Suprapubic skin (tissue), 4 donors: ENCODE measurements around the gene STIM1. TPM values are rescaled to one million over a fixed set of nuclear protein-coding genes. Genes with fewer than 3 reads are reported as not detected.

Experiments used
- DNase-seq, 2 donors: peaks; one replicate each; pipeline ENCODE4 v3.0.0-alpha.2; 2019; ENCODE audit warnings: low spot score in 2 of 2
- H3K27ac ChIP-seq: fragments of 200-600 bp; sonication (generic); one replicate; pipeline ENCODE4 v1.5.1; 2019
- H3K27me3 ChIP-seq: fragments of 200-600 bp; sonication (generic); one replicate; pipeline ENCODE4 v1.5.1; 2019
- H3K36me3 ChIP-seq: fragments of 200-600 bp; sonication (generic); one replicate; pipeline ENCODE4 v1.5.1; 2019
- H3K4me1 ChIP-seq: fragments of 200-600 bp; sonication (generic); one replicate; pipeline ENCODE4 v1.5.1; 2019
- H3K4me3 ChIP-seq: fragments of 200-600 bp; sonication (generic); one replicate; pipeline ENCODE4 v1.5.1; 2019; ENCODE audit warnings: mild to moderate bottlenecking
- H3K9me3 ChIP-seq: fragments of 200-600 bp; sonication (generic); one replicate; pipeline ENCODE4 v1.5.1; 2019
- CTCF ChIP-seq, 2 donors: fragments of 200-600 bp in 1 of 2; fragments of 450-650 bp in 1 of 2; sonication (generic) in 1 of 2; IDR thresholded peaks; one replicate each; pipeline ENCODE4 v1.5.1; 2016 to 2019; ENCODE audit warnings: antibody characterized with exemption in 2 of 2, mild to moderate bottlenecking in 1 of 2, moderate library complexity in 1 of 2
- EP300 ChIP-seq: sonication (generic); formaldehyde crosslinking; IDR thresholded peaks from one replicate; pipeline ENCODE4 v1.6.1; 2017; ENCODE audit warnings: antibody characterized with exemption
- POLR2A ChIP-seq, 2 donors: fragments of 450-650 bp; IDR thresholded peaks; one replicate each; pipeline ENCODE4 v1.6.1; 2017; ENCODE audit warnings: antibody characterized with exemption in 2 of 2, mild to moderate bottlenecking in 2 of 2, moderate library complexity in 2 of 2
- POLR2AphosphoS5 ChIP-seq, 3 donors: sonication (generic); formaldehyde crosslinking; IDR thresholded peaks; one replicate each; pipeline ENCODE4 v1.6.1; 2017; ENCODE audit warnings: antibody characterized with exemption in 3 of 3
- WGBS: methylation state at CpG from one replicate; pipeline ENCODE4 v1.1.5; 2018; 5-methylcytosine and 5-hydroxymethylcytosine counted together
- total RNA-seq, 4 donors: library from RNA; depleted of rRNA; stranded (reverse); fragments of >200 nt; gene quantifications; one replicate each; pipeline ENCODE4 v1.1.0, GENCODE V29; 2016

Gene STIM1
- total RNA-seq, 4 donors from 2014 or later, result 58.4 to 70.2 (median 60.9) TPM

DNA sequence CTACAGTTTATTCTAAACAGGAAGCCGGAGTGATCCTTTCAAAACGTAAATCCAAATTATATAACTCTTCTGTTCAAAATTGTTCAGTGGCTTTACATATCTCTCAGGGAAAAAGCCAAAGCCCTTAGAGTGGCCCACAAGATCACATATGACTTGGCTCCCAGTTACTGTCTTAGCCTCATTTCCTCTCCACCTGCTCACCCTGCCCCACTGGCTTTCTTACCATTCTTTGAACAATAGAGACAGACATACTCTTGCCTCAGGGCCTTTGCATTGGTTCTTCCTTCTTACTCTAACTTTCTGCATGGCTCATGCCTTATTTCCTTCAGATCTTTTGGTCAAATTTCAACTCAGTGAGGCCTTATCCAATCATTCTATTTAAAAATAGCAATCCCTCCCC, 52.1 kb downstream of the STIM1 start:
- H3K27ac ChIP-seq, result no peak overlapping the region
- WGBS, result 56% methylated on average over 2 of the region's 2 CpGs
- no peak for DNase-seq
- H3K36me3 ChIP-seq, result no peaks in the 10 kb centered on the region
- TF ChIP-seq CTCF (IDR thresholded peaks at IDR 0.05) (no peak), POLR2AphosphoS5 (IDR thresholded peaks at IDR 0.05) (no peak), EP300 (no peak), POLR2A (IDR thresholded peaks at IDR 0.05) (no peak)
- H3K9me3 ChIP-seq, result no peaks in the 10 kb centered on the region
- no peaks in the 10 kb centered on the region for H3K27me3 ChIP-seq
- H3K4me1 ChIP-seq, result peaks cover 54% of the 10 kb centered on the region
- H3K4me3 ChIP-seq, result no peak overlapping the region

DNA sequence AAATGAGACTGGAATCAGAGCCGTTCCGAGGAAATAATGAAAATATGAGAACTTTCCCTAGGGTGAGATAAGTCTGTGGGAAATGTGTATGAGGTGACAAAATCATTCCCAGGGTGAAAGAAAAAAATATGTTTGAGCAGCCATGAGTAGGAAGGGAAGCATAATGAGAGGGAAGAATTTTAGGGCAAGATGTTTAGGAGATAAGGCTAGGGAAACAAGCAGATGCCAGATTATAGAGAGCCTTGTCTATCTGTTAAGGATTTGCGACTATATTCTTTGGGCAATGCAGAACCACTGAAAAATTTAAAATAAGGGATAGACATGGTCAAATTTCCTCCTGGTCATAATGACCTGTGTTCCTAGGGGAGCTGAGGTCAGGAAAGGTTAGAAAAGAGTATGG, 54.4 kb downstream of the STIM1 start:
- H3K4me1 ChIP-seq, result peaks cover 37% of the 10 kb centered on the region
- H3K27ac ChIP-seq, result no peak overlapping the region
- no peak overlapping the region for H3K4me3 ChIP-seq
- no peaks in the 10 kb centered on the region for H3K27me3 ChIP-seq
- no peak for DNase-seq
- no peaks in the 10 kb centered on the region for H3K9me3 ChIP-seq
- no peaks in the 10 kb centered on the region for H3K36me3 ChIP-seq
- TF ChIP-seq POLR2AphosphoS5 (IDR thresholded peaks at IDR 0.05) (no peak), CTCF (IDR thresholded peaks at IDR 0.05) (no peak), POLR2A (IDR thresholded peaks at IDR 0.05) (no peak), EP300 (no peak)
- 42% methylated on average over 3 of the region's 3 CpGs for WGBS

GRCh38 chr11:3911908-3912505, 56.5 kb downstream of the STIM1 start:
- H3K9me3 ChIP-seq, result no peaks in the 10 kb centered on the region
- WGBS, result 100% methylated on average over 3 of the region's 3 CpGs
- H3K4me1 ChIP-seq, result peaks cover 32% of the 10 kb centered on the region
- H3K4me3 ChIP-seq, result no peak overlapping the region
- TF ChIP-seq POLR2AphosphoS5 (IDR thresholded peaks at IDR 0.05) (no peak), CTCF (IDR thresholded peaks at IDR 0.05) (no peak), POLR2A (IDR thresholded peaks at IDR 0.05) (no peak), EP300 (no peak)
- H3K27ac ChIP-seq, result no peak overlapping the region
- DNase-seq, result no peak
- no peaks in the 10 kb centered on the region for H3K36me3 ChIP-seq
- H3K27me3 ChIP-seq, result no peaks in the 10 kb centered on the region

DNA sequence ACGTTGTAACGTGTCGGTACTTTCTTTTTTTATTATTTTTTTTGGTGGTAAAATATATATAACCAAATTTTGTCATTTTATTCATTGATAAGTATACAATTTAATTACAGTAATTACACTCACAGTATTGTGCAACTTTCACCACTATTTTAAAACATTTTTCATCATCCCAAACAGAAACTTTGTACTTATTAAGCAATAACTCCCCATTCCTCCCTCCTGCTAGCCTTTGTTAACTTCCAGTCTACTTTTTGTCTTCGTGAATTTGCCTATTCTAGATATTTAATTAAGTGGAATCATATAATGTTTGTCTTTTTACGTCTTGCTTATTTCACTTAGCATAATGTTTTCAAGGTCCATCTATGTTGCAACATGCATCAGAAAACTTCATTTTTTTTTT, 58.5 kb downstream of the STIM1 start:
- H3K9me3 ChIP-seq, result no peaks in the 10 kb centered on the region
- no peak for DNase-seq
- H3K27ac ChIP-seq, result no peak overlapping the region
- no peaks in the 10 kb centered on the region for H3K36me3 ChIP-seq
- WGBS, result 80% methylated on average over 5 of the region's 5 CpGs
- H3K4me3 ChIP-seq, result no peak overlapping the region
- H3K4me1 ChIP-seq, result peaks cover 35% of the 10 kb centered on the region
- TF ChIP-seq EP300 (no peak), CTCF (IDR thresholded peaks at IDR 0.05) (no peak), POLR2A (IDR thresholded peaks at IDR 0.05) (no peak), POLR2AphosphoS5 (IDR thresholded peaks at IDR 0.05) (no peak)
- H3K27me3 ChIP-seq, result no peaks in the 10 kb centered on the region

GRCh38 chr11:3914805-3915204, 59.3 kb downstream of the STIM1 start:
- no peaks in the 10 kb centered on the region for H3K36me3 ChIP-seq
- no peak for DNase-seq
- WGBS, result 21% methylated on average over 1 of the region's 1 CpG
- no peak overlapping the region for H3K4me3 ChIP-seq
- no peaks in the 10 kb centered on the region for H3K27me3 ChIP-seq
- H3K4me1 ChIP-seq, result peaks cover 39% of the 10 kb centered on the region
- H3K9me3 ChIP-seq, result no peaks in the 10 kb centered on the region
- TF ChIP-seq CTCF (IDR thresholded peaks at IDR 0.05) (no peak), EP300 (no peak)
- no peak overlapping the region for H3K27ac ChIP-seq
